ENCODE results near the gene GATA3. TPM values are rescaled to one million over a fixed set of nuclear protein-coding genes. Genes with fewer than 3 reads are reported as not detected.

Gene GATA3
- total RNA-seq, 1 donor from 2014 or later: 3.2 TPM

GRCh38 chr10:8049045-8049864, 5.2 kb upstream of the GATA3 start:
- H3K27ac ChIP-seq: no peak overlapping the region
- ATAC-seq (no peak), DNase-seq (no peak)
- peak overlapping the region; percentile 45 for H3K4me3 ChIP-seq
- H3K9me3 ChIP-seq: no peaks in the 10 kb centered on the region
- no peak for TF ChIP-seq CTCF (IDR thresholded peaks at IDR 0.05)
- H3K27me3 ChIP-seq: peaks cover 100% of the 10 kb centered on the region
- H3K36me3 ChIP-seq: no peaks in the 10 kb centered on the region
- intact Hi-C loops (cut with DNase I): no loop called here
- H3K4me1 ChIP-seq: peaks cover 46% of the 10 kb centered on the region

GRCh38 chr10:8049865-8050555, 4.5 kb upstream of the GATA3 start:
- Histone ChIP-seq H3K36me3 (no peaks in the 10 kb centered on the region), H3K9me3 (no peaks in the 10 kb centered on the region), H3K4me3 (peak overlapping the region; percentile 45), H3K4me1 (peaks cover 42% of the 10 kb centered on the region), H3K27ac (no peak overlapping the region), H3K27me3 (peaks cover 98% of the 10 kb centered on the region)
- ATAC-seq (no peak), DNase-seq (no peak)
- intact Hi-C loops (cut with DNase I): no loop called here
- no peak for TF ChIP-seq CTCF (IDR thresholded peaks at IDR 0.05)

- TF ChIP-seq CTCF (IDR thresholded peaks at IDR 0.05): no peak
- Histone ChIP-seq H3K27ac (no peak overlapping the region), H3K27me3 (peaks cover 98% of the 10 kb centered on the region), H3K9me3 (no peaks in the 10 kb centered on the region), H3K4me3 (peak overlapping the region; percentile 45), H3K4me1 (peaks cover 41% of the 10 kb centered on the region), H3K36me3 (no peaks in the 10 kb centered on the region)
- intact Hi-C loops (cut with DNase I): no loop called here
- DNase-seq (peak; percentile 66), ATAC-seq (no peak)
These were observed 3.9 kb upstream of the GATA3 start for GRCh38 chr10:8050556-8051108.

GRCh38 chr10:8051109-8051821, 3.2 kb upstream of the GATA3 start:
- H3K36me3 ChIP-seq: no peaks in the 10 kb centered on the region
- TF ChIP-seq CTCF (IDR thresholded peaks at IDR 0.05): no peak
- H3K4me1 ChIP-seq: peaks cover 41% of the 10 kb centered on the region
- no peak overlapping the region for H3K27ac ChIP-seq
- no peak for DNase-seq
- ATAC-seq: no peak
- peaks cover 98% of the 10 kb centered on the region for H3K27me3 ChIP-seq
- H3K9me3 ChIP-seq: no peaks in the 10 kb centered on the region
- intact Hi-C loops (cut with DNase I): no loop called here
- H3K4me3 ChIP-seq: peak overlapping the region; percentile 45

GRCh38 chr10:8051851-8052257, 2.6 kb upstream of the GATA3 start:
- intact Hi-C loops (cut with DNase I): no loop called here
- H3K9me3 ChIP-seq: no peaks in the 10 kb centered on the region
- H3K27ac ChIP-seq: no peak overlapping the region
- H3K27me3 ChIP-seq: peaks cover 98% of the 10 kb centered on the region
- H3K4me3 ChIP-seq: no peak overlapping the region
- no peak for ATAC-seq
- TF ChIP-seq CTCF (IDR thresholded peaks at IDR 0.05): no peak
- no peaks in the 10 kb centered on the region for H3K36me3 ChIP-seq
- DNase-seq: no peak
- H3K4me1 ChIP-seq: peaks cover 41% of the 10 kb centered on the region
